ENCODE data around the gene CNDP1.

Gene CNDP1

DNA sequence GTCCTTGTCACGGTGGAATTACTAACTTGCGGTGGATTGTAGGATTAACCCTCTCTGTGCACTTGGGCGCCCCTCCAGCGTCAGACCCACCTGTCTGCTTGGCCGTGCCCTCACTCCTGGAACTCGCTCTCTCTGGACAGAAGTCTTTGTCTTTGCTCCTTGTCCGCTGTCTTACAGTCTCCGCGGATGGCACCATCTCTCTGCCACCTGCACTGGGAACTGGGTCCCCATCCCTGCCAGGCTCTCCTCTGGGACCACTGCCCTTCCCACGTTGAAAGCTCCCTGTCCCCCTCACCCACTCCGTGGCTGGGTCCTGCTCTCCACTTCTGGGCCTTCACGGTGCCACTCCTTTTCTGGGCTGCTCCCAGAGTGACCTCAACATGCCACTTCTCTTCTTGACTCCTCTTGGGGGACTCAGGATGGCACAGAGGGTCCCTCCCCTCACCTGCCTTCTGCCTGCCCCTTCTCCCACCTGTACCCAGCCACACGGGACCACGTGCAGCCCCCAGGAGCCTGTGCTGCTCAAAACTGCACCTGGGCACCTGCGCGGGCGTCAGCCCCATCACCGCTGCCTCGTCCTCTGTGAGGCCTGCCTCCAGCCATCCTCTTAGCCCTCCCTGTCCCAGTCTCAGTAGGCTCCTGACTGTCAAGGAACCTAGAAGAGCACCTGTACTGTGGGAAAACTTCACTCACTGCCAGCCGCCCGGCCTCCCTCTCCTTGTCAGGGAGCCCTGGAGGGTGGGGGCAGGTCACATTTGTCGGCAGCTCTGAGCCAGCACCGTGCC is 27.0 kb upstream of the CNDP1 start:
- no peak for DNase-seq

DNA sequence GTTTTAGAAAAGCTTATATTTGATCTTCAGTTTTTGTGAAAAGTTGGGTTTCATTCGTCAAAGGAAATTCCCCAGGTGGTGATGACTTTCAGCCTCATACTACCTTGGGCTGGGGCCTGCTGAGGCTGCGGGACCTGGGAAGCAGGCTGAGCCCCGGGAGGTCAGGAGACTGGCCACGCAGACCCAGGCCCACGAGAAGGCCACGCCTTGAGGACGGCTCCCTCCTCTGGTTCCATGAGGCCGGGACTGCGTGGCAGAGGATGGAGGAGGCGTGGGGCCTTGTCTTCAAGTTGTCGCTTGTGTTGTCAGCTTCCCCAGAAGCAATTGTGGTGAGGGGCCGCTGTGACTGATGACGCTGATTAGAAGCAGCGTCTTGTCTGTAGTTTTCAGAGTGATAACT is 26.4 kb upstream of the CNDP1 start:
- no peak for DNase-seq

DNA sequence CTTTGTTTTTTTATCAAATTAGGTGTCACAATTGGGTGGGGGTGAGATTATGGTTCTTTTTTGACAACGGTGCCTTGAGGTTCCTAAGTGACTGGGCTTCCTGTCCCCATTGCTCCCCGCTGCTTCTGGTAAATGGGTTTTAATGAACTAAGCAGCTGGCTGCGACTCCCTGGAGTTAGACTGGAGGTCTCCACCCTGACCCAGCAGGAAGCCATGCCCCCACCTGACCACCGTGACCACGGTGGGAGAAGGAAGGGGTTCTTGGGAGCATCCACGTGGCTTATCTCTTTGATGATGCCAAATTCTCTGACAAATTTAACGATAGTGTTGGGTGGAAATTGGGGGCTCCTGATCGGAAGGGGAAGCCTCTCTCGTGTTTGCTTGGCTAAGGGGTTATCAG is 25.9 kb upstream of the CNDP1 start:
- no peak for DNase-seq

DNA sequence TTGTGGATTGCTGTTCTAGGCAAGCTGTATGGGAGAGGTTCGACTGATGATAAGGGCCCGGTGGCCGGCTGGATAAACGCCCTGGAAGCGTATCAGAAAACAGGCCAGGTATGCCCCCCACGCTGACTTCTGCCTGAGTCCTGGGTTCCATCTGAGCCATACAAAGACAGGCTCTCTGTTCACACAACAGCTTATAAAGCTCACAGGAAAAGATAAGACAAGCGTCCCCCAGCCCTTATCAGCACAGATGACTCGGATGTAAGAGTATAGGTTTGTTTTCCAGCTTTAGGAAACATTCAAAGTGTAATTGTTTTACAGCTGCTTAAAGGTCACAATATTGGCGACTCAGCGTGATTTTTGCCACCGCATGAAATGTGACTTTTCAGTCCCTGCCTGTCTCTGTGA is 25.5 kb upstream of the CNDP1 start:
- DNase-seq: no peak

DNA sequence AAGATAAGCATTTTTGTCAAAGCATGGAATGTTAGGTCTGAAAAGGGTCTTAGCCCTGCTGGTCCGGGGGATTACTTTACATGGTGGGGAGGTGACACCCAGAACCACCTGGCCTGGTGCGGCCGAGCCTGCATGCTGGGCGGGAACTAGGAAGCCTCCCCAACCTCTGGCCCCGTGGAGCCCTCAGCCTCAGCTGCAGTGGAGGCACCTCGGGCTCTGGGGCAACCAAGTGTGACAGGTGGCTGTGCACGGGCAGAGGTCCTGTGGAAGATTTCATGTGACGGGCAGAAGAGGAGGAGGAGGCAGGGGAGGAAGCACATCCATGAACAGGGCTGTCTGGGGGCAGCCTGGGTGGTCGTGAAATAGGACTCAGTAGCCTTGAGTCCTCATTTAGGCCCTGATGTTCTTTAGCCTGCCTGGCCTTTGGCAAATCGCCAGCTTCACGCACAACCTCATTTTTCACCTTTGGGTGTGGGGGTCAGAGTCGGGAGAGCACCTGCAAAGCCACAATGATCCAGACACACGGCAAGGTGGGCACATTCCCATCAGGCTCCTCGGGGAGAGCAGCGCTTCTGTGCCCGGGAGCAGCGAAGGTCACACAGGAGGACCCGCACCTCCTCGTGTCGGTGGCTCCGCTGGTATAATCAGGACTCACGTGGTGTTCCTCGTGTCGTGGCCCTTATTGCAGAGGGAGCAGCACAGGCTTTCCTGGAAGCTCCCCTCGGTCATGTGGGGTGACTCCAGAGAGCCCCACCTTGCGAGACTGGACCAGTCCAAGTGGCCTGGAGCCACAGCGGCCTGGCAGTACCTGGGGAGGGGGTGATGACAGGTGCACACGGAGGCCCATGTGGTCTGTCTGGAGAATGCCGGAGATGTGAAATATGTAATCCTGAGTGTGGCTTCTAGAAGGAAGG is 24.2 kb upstream of the CNDP1 start:
- DNase-seq: no peak

DNA sequence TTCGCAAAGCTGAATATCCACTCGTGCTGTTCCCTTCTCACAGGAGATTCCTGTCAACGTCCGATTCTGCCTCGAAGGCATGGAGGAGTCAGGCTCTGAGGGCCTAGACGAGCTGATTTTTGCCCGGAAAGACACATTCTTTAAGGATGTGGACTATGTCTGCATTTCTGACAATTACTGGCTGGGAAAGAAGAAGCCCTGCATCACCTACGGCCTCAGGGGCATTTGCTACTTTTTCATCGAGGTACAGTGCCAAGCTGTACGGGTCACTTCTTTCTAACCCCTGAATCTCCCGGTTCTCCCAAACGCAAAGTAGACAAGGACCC is 23.6 kb upstream of the CNDP1 start:
- no peak for DNase-seq

DNA sequence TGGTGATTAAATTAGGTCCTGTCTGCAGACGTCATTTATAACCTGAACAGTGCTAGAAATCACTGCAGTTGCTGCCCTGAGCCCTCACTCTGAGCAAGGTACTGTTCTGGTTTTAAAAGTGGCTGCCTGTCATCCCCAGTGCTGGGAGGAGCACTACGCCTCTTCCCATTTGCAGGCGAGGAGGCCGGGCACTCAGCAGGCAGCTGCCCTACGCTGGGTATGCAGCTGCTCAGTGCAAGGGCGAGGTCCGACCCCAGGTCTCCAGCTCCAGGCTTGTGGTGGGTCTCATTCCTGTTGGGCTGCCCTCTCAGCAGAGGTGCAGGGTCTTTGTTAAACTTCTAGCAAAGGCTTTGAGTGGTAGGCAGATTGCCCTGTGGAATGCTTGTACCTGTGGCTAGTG is 22.5 kb upstream of the CNDP1 start:
- DNase-seq: no peak

DNA sequence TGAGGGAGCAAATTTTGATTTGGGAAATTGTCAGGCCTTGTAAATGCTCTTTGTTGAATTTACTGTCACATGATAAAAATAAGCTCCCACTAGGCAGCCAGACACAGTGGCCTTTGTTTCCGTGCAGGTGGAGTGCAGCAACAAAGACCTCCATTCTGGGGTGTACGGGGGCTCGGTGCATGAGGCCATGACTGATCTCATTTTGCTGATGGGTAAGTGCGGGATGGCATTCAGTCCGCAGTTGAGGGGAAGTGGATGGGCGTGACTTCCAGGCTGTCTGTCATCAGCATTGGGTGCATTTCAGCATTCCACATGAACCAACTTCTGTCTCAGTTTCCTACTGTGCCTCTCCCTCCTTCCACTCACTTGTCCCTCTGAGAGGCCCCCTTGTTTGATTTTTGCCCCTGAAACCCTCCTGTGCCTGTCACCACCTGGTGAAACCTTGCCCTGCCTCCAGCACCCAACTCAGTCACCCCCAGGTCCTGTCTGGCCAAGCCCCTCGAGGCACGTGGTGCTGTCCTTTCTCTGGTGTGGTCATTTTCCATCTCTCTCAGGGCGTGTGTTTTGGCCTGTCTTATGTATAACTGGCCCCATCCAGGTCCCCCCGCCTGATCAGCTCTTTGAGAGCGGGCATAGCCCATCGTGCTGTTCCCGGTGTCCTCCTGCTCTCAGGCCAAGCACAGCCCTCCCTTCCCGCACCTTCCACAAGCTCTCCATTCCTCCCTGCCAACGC is 21.8 kb upstream of the CNDP1 start:
- no peak for DNase-seq

DNA sequence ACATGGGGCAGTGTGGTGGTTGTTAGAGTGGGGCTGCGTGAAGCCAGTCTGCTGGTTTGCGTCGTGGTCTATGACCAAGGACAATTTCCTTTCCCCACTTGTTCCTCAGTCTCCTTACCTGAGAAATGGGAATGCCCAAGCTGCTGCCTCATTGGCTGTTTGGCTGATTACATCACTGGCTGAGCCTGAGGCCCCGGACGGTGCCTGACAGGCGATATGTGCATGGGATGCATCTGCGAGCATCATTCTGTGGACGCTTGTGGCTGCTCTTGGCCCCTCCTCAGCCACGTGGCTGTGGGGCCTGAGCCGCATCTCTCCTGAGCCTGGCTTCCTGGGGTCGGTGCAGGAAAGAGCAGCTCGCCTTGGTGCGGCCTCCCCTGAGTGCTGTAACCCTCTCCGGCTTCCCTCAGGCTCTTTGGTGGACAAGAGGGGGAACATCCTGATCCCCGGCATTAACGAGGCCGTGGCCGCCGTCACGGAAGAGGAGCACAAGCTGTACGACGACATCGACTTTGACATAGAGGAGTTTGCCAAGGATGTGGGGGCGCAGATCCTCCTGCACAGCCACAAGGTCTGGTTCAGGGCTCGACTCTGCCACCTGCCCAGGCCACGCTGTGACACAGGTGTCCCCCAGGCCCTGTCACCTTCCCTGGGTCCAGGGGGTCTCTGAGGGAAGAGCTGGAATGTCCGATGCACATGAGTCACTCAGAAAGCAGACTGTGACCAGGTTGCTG is 21.0 kb upstream of the CNDP1 start:
- DNase-seq: no peak

DNA sequence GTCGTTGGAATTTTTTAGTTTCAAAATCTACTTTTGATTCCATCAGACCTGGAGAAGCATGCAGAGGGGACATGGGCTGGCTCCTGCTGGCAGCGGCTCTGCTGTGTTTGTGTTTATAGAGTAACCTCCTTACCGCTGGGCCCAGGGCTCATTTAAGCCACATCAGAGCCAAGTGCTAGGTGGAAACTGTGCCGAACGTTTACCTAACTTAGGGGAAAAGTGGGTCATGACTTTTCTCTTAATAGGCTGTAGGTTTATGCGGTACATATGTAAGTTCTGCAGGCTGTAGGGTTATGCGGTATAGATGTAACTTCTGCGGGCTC is 20.5 kb upstream of the CNDP1 start:
- DNase-seq: no peak

DNA sequence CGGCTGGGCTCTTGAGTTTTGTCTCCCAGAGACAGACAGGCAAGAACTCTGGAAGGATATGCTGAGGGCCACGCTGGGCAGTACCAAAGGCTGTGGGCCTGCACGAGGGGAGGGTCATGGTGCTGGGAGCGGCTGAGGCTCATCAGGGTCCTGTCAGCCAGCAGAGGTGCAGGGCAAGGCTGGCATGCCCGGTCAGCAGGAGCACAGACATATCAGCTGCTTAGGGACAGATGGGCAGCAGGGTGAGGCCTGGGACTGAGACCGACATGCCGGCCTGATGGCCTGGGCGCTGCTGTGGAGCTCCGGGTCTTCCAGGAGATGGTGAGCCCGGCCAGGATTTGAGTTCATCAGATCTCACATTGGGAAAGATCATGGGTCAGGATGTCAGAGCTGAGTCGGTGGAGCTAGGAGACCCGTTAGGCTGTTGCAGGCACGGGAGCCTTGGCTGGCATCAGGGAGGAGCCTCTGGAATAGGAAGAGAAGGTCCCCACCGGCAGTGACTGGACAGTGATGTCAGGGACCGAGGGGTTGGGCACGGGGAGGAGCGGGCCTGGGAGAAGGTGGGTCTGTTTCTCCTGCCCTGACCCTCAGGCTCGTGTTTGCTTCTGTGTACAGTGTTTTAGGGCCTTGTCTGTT is 19.3 kb upstream of the CNDP1 start:
- no peak for DNase-seq

DNA sequence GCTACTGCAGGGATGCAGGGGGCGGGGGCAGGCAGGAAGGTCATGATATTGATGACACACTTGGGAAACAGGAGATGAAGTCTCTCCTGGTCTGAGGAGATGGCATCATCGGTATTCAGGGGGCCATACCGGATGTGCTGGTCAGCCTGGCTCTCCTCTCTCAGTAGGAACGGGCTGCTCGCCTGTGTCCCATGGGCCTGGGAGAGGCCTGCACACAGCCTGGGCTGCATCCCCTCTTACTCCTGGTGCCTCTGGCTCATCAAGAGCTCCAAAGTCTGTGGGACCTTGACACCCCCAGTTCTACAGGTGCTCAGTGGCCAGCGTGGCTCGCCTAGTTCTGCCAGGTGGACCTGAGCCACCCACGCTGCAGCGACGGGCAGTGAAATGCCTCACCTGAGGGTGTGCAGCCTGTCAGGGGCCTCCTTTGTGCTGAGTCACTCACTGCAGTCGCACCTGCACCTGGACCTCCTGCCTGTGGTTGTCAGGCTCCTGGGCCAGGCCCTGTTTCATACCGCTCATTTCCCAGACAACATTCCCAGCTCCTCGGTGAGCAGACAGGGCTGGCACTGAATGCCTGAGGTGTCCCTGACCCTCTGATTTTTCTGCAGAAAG is 18.6 kb upstream of the CNDP1 start:
- DNase-seq: no peak

DNA sequence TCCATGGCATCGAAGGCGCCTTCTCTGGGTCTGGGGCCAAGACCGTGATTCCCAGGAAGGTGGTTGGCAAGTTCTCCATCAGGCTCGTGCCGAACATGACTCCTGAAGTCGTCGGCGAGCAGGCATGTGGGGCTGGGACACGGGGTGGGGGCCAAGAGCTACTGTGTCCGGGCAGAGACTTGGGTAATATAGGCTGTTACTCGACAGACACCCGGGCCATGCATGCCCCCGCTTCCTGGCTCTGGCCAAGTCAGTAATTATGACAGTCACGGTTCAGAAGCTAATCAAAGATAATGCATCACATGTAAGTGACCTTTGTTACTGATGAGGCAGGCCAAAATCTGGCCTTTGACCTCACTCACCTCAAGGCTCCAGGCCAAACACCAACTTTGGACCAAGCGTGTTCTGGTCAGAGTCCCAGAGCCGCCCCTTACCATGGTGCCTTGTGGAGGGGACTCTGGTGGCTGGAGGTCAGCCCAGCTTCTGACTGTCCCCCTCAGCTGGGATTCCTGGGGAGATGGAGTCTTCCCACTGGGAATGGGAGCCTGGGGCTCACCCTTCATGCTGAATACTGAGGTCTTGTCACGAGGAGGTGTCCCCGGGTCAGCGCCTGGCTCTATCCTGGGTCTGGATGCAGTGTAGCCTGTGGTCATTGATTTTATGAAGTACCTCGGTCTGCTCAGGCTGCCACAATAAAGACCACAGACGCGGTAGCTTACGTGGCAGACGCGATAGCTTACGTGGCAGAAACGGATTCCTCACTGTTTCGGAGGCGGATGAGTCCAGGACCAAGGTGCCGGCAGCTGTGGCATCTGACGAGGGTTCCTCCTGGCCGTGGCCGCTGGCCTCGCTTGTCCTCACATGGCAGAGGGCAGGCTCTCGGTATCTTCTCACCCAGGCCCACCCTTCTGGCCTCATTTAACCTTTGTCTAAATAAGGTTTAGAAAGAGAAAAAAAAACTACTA is 17.7 kb upstream of the CNDP1 start:
- no peak for DNase-seq

DNA sequence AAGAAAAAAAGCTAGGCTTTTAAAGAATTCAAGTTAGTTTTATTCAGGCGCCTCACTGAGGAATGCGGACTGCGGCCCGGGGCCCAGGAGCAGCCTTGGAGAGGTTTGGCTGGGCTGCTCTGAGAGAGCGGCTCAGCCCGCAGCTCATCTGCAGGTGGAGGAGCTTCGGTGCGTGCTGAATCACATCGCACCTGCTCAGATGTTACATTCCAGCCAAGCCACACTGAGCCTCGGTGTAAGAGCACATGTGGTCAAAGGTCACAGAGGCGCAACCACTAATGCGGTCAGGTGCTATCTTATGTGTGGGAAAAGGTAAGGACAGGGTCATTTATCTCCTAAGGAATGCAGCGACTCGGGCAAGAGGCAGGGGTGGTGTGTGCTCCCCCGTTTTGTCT is 17.1 kb upstream of the CNDP1 start:
- no peak for DNase-seq

DNA sequence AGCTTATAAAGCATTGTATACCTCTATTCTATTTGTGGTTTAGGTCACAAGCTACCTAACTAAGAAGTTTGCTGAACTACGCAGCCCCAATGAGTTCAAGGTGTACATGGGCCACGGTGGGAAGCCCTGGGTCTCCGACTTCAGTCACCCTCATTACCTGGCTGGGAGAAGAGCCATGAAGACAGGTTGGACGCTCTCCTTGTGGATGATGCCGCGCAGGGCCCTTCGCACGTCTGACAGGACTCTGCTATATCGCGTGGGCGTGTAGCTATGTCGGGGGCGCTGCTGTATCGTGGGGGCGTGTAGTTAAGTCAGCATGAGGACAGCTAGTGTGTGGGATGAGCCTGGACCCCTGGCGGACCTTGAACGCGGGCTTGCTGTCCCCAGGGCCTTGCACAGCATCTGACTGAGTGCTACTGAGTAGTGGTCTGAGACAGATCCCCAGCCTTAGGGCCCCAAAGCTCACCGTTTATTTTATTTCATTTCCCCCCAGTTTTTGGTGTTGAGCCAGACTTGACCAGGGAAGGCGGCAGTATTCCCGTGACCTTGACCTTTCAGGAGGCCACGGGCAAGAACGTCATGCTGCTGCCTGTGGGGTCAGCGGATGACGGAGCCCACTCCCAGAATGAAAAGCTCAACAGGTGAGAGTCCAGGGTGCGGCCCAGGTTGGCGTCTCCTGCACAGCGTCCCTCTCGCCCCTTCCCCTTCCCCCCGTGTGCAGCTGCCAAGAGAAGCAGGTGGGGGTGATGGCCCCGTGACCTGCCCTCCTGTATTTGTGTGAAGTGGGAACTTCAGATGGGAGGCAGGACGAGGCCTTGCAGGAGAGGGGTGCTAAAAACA is 15.6 kb upstream of the CNDP1 start:
- no peak for DNase-seq

DNA sequence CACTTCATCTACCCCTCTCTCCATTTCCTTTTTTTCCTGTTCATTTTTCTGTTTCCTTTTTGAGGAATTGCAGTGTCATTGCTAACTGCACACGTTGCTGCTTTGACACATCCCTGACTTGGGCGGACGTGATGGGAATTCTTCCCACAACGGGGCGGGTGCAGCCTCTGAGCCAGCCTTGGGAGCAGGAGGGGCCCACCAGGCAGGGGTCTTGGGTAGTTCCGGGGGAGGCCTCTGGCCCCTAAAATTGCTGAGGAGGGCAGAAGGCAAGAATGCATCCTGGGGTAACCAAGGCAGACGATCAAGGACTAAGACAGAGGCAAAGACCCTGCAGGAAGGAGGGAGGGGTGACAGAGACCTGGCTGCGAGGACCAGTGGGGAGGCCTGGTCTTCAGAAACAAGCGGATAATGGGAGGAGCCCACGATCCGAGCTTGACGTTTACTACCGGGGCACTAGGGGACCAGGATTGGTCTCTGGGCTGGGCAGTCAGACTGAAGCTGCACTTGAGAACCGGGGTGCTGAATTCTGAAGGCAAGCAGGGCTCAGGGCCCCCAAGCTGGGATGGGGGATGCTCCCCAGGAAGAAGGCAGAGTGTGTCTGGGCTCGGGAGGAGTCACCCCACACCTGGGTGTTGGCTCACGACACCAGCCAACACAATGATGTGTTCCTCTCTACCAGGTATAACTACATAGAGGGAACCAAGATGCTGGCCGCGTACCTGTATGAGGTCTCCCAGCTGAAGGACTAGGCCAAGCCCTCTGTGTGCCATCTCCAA is 14.8 kb upstream of the CNDP1 start:
- no peak for DNase-seq

DNA sequence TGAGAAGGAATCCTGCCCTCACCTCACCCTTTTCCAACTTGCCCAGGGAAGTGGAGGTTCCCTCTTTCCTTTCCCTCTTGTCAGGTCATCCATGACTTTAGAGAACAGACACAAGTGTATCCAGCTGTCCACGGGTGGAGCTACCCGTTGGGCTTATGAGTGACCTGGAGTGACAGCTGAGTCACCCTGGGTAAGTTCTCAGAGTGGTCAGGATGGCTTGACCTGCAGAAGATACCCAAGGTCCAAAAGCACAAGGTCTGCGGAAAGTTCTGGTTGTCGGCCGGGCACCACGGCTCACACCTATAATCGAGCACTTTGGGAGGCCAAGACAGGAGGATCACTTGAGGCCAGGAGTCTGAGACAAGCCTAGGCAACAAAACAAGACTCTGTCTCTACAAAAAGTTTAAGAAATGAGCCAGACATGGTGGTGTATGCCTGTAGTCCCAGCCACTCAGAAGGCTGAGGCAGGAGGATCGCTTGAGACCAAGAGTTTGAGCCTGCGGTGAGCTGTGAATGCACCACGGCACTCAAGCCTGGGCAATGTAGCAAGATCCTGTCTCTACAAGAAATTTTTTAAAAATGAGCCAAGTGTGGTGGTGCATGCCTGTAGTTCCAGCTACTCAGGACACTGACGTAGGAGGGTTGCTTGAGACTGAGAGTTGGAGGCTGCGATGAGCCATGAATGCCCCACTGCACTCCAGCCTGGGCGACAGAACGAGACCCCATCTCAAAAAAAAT is 14.0 kb upstream of the CNDP1 start:
- no peak for DNase-seq

DNA sequence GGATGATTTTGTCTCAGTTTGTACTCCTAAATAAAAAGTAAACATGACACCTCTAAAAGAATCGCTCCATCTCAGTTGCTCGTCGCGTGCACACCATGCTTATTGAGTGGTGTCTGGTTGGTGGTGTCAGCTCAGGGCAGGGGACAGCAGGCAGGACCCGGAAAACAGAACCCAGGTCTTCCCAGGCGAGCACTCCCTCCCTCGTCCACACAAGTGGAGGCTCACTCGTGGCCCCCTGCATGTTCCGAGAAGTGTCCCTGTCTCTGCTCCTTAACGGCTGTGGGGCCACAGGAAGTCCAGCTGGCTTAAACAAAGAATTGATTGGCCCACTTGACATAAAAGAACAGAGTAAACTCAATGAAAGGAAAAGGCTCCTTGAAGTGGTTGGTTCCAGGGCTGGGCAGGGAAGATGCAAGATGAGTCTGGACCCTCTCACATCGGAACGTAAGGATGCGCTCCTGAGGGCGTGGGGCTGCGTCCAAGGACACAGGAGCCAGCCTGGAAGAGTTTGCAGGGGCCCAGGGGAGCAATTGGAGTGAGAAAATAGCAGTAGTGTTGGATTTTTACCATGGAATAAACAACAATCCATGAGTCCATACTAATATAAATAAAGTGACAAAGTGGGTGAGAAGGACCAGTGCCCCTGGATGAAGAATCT is 13.1 kb upstream of the CNDP1 start:
- DNase-seq: no peak
